Esophagus squamous epithelium (tissue), 5 donors: ENCODE data around the gene GPC4. TPM values are rescaled to one million over a fixed set of nuclear protein-coding genes. Genes with fewer than 3 reads are reported as not detected.
A peak's percentile ranks its signal among the peaks of the same experiment; 100 is the strongest.

Experiments
- DNase-seq: peaks from one replicate; lab custom pipeline; 2025; lab: John Stamatoyannopoulos, UW
- H3K27ac ChIP-seq, 4 donors: fragments of 200-600 bp; sonication (generic); one replicate each; pipeline ENCODE4 v1.5.1; 2016 to 2019; ENCODE audit warnings: mild to moderate bottlenecking in 1 of 4
- H3K27me3 ChIP-seq, 4 donors: fragments of 200-600 bp; sonication (generic); 1 replicate in 3 of 4; 2 replicates in 1 of 4; pipeline versions ENCODE4 v1.5.1 to v1.6.0; 2017 to 2021; ENCODE audit warnings: antibody characterized with exemption in 1 of 4
- H3K36me3 ChIP-seq, 3 donors: fragments of 200-600 bp; sonication (generic); one replicate each; pipeline ENCODE4 v1.5.1; 2016 to 2019
- H3K4me1 ChIP-seq, 3 donors: fragments of 200-600 bp; sonication (generic); one replicate each; pipeline ENCODE4 v1.5.1; 2017 to 2019
- H3K4me3 ChIP-seq, 4 donors: fragments of 200-600 bp; sonication (generic); 1 replicate in 3 of 4; 2 replicates in 1 of 4; pipeline ENCODE4 v1.5.1; 2016 to 2019; ENCODE audit warnings: mild to moderate bottlenecking in 2 of 4, moderate library complexity in 1 of 4
- H3K9me3 ChIP-seq, 3 donors: fragments of 200-600 bp; sonication (generic); one replicate each; pipeline ENCODE4 v1.5.1; 2016 to 2019
- CTCF ChIP-seq, 6 experiments: fragments of 450-650 bp in 4 of 6; fragments of 200-600 bp in 2 of 6; sonication (generic) in 2 of 6; IDR thresholded peaks; one replicate each; pipeline ENCODE4 v1.5.1; 2016 to 2019; ENCODE audit warnings: antibody characterized with exemption in 6 of 6, mild to moderate bottlenecking in 4 of 6, moderate library complexity in 4 of 6
- POLR2A ChIP-seq, 4 donors: fragments of 450-650 bp; IDR thresholded peaks; one replicate each; pipeline ENCODE4 v1.6.1; 2017; ENCODE audit warnings: antibody characterized with exemption in 4 of 4, mild to moderate bottlenecking in 4 of 4, moderate library complexity in 3 of 4
- WGBS, 2 donors: methylation state at CpG; one replicate each; pipeline ENCODE4 v1.1.5; 2018; 5-methylcytosine and 5-hydroxymethylcytosine counted together
- intact Hi-C: fragments of 100-400 bp; cut with DNase I; formaldehyde crosslinking; loops from one replicate; pipeline ENCODE4 v1.15.0; 2022
- total RNA-seq, 4 donors: library from RNA; depleted of rRNA; stranded (reverse); fragments of >200 nt; gene quantifications; one replicate each; pipeline ENCODE4 v1.1.0, GENCODE V29; 2016
- donor health status: DM: yes; HTN: yes; CAD: no.

GPC4 gene
- total RNA-seq, 4 donors from 2014 or later: 1.3 to 8.2 (median 3.1) TPM

DNA sequence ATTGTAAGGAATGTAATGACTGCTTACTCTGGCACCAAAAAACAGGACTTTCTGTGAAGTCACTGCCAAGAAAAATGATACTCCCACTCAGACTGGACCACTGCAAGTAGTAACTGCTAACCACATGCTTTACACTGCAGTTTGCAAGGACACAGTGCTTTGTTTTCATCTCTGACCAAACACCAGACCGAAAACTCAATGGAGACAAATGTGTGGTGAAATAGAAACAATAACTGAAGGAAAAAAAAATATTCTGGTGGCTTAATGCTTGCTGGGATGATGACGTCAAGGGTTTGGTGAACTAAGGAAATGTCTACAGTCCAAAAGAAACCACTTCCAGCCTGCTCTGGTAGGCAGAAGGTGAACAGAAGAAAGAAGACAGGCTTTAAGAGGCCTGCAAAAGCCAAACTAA is 13.2 kb downstream of the GPC4 start:
- no peak for DNase-seq
- Histone ChIP-seq H3K27ac (peak overlapping the region in 3 of 4 donors; percentile 25 to 55 (median 44)), H3K27me3 (peaks cover 0 to 3% (median 0%) of the 10 kb centered on the region in 4 donors), H3K4me3 (no peak overlapping the region), H3K9me3 (no peaks in the 10 kb centered on the region), H3K36me3 (no peaks in the 10 kb centered on the region), H3K4me1 (peaks cover 0 to 10% (median 0%) of the 10 kb centered on the region in 3 donors)
- intact Hi-C loops: no loop called here
- 33 to 57% methylated on average over 1 to 2 of the region's 2 CpGs for WGBS, 2 donors
- no peak for TF ChIP-seq CTCF (IDR thresholded peaks at IDR 0.05)
- no peak for TF ChIP-seq POLR2A (IDR thresholded peaks at IDR 0.05)

GRCh38 chrX:133401536-133401935 is 13.8 kb downstream of the GPC4 start:
- TF ChIP-seq CTCF (IDR thresholded peaks at IDR 0.05) (no peak), POLR2A (IDR thresholded peaks at IDR 0.05) (no peak)
- DNase-seq: no peak
- Histone ChIP-seq H3K4me3 (no peak overlapping the region), H3K4me1 (peaks cover 0 to 10% (median 0%) of the 10 kb centered on the region in 3 donors), H3K27ac (peak overlapping the region in 3 of 4 donors; percentile 25 to 55 (median 44)), H3K9me3 (no peaks in the 10 kb centered on the region), H3K36me3 (no peaks in the 10 kb centered on the region), H3K27me3 (peaks cover 0 to 3% (median 0%) of the 10 kb centered on the region in 4 donors)
- intact Hi-C loops: no loop called here
- 24 to 27% methylated on average over 1 of the region's 1 CpG for WGBS, 2 donors

DNA sequence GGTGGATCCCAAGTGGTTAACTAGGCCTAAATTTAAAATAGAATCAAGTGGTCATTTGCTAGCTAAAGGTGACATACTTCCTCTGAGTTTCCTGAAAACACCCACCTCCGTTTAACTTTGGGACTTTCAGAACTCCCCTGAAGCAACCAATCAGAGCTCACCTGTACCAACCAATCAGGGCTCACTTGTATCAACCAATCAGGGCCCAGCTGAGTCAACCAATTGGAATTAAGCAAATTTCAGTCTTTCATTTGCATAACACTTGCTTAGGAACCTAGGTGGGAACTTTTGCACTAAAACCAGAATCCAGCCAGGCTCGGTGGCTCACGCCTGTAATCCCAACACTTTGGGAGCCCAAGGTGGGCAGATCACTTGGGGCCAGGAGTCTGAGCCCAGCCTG is 15.9 kb downstream of the GPC4 start:
- 73 to 82% methylated on average over 1 to 2 of the region's 3 CpGs for WGBS, 2 donors
- no peak for TF ChIP-seq CTCF (IDR thresholded peaks at IDR 0.05)
- no peak for TF ChIP-seq POLR2A (IDR thresholded peaks at IDR 0.05)
- H3K36me3 ChIP-seq: no peaks in the 10 kb centered on the region
- peaks cover 0 to 10% (median 0%) of the 10 kb centered on the region in 3 donors for H3K4me1 ChIP-seq
- H3K27me3 ChIP-seq: peaks cover 0 to 3% (median 0%) of the 10 kb centered on the region in 4 donors
- no peak overlapping the region for H3K4me3 ChIP-seq
- DNase-seq: no peak
- no peaks in the 10 kb centered on the region for H3K9me3 ChIP-seq
- intact Hi-C loops: no loop called here
- H3K27ac ChIP-seq: no peak overlapping the region

GRCh38 chrX:133394765-133395164 is 20.5 kb downstream of the GPC4 start:
- Histone ChIP-seq H3K9me3 (no peaks in the 10 kb centered on the region), H3K27me3 (no peaks in the 10 kb centered on the region), H3K36me3 (no peaks in the 10 kb centered on the region), H3K4me1 (peaks cover 0 to 3% (median 0%) of the 10 kb centered on the region in 3 donors), H3K4me3 (no peak overlapping the region), H3K27ac (no peak overlapping the region)
- WGBS, 2 donors: 93 to 95% methylated on average over 2 of the region's 2 CpGs
- DNase-seq: no peak
- no peak for TF ChIP-seq CTCF (IDR thresholded peaks at IDR 0.05)
- no peak for TF ChIP-seq POLR2A (IDR thresholded peaks at IDR 0.05)
- intact Hi-C loops: no loop called here

DNA sequence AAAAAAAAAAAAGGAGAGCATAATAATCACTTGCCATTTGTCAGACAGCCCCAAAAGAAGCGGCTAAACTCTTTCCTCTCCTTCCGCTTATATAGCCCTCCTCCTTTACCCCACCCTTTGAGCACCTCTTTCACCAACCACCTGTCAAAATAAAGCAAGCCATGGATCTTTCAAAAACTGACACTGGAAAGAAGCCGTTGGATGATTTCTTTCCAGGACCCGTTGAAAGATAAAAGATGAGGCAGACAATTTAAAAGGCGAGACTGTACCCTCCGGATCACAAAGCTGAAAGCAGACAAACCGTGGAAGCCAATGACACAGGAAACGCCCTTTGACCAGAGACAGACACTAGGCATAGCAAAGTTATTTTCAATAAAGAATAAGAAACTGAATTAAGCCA is 22.6 kb downstream of the GPC4 start:
- Histone ChIP-seq H3K4me1 (peaks cover 0 to 3% (median 0%) of the 10 kb centered on the region in 3 donors), H3K36me3 (no peaks in the 10 kb centered on the region), H3K27ac (no peak overlapping the region), H3K4me3 (no peak overlapping the region), H3K27me3 (no peaks in the 10 kb centered on the region), H3K9me3 (no peaks in the 10 kb centered on the region)
- intact Hi-C loops: no loop called here
- WGBS, 2 donors: 60 to 89% methylated on average over 7 to 8 of the region's 8 CpGs
- TF ChIP-seq POLR2A (IDR thresholded peaks at IDR 0.05) (no peak), CTCF (IDR thresholded peaks at IDR 0.05) (no peak)
- DNase-seq: no peak
